Measurements from ENCODE around the gene DNAJC18. TPM values are rescaled to one million over a fixed set of nuclear protein-coding genes. Genes with fewer than 3 reads are reported as not detected.

The DNAJC18 gene
- total and polyA plus RNA-seq, 2 of the 8 experiments (the other 6 are each of a cell fraction or from before 2014, with no cell fraction given), result 7.8 to 29.2 TPM

DNA sequence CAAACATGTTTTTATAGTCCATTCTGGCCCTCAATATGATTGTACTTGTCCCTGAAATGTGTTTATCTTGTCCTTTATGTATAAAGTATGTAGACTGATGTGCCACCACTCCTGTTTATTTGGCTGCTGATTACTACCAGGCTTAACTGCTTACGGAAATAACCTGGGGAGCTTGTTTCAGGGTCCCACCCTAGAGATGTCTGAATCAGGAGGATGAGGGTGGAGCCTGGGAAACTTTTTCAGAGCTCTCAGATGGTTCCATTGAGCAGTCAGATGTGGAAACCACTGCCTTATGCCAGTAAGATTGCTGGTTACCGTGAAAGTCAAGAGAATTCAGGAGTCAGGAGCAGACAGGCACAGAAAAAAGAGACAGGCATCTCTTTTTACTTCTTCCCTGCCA lies 75.4 kb downstream of the DNAJC18 start:
- H3K79me2 ChIP-seq (ENCODE audit: control insufficient read depth in 1 of 2, insufficient read depth in 2 of 2, low read length in 2 of 2), result peaks cover 2 to 33% of the 10 kb centered on the region in 2 experiments; a peak in 3 of 4 replicates
- FAIRE-seq, result no peak
- H2BK120ac ChIP-seq (replicated peaks; ENCODE audit: low read depth, low read length), result no peak overlapping the region
- H3K4me2 ChIP-seq (ENCODE audit: insufficient read depth in 1 of 2, low read depth in 2 of 2, low read length in 2 of 2), result no peak overlapping the region
- no peak overlapping the region for H3K56ac ChIP-seq (replicated peaks; ENCODE audit: insufficient read length, low read depth, low read length)
- no peak overlapping the region for H4K8ac ChIP-seq (ENCODE audit: extremely low read depth, insufficient read depth, low read length)
- no peaks in the 10 kb centered on the region for H3K23me2 ChIP-seq (ENCODE audit: low read depth, low read length)
- no peak overlapping the region for H3K9ac ChIP-seq (replicated peaks in 1 of 4; ENCODE audit: extremely low read depth in 1 of 4, low read depth in 3 of 4, low read length in 3 of 4)
- H2BK5ac ChIP-seq (ENCODE audit: low read depth, low read length), result no peak overlapping the region
- 96% methylated on average over 2 of the region's 2 CpGs; no CpG with 5 or more reads in 1 of the 2 experiments for whole genome bisulfite sequencing, 2 experiments (ENCODE audit: extremely low coverage in 1 of 2, insufficient coverage in 1 of 2, insufficient read length in 1 of 2, insufficient replicate concordance in 2 of 2, low coverage in 1 of 2, low lambda C conversion rate in 2 of 2, missing lambda C conversion rate in 1 of 2)
- no peak overlapping the region for H4K5ac ChIP-seq (ENCODE audit: insufficient read length, low read depth, low read length)
- no peak overlapping the region for H3K27ac ChIP-seq (ENCODE audit: low read depth, low read length)
- POLR2A ChIA-PET (ENCODE audit: partially characterized antibody), result interaction anchor here (1.0 to 1.3 kb wide), 2 partner anchors 31 to 87 kb away, joined by 3 read pairs; no protein-coding TSS in a partner anchor
- no peak for DNase-seq (ENCODE audit: low read depth in 1 of 2, low spot score in 2 of 2)
- H3K4ac ChIP-seq (replicated peaks; ENCODE audit: insufficient read length, low read depth, low read length), result no peak overlapping the region
- no peak overlapping the region for H2AK5ac ChIP-seq (ENCODE audit: low read depth, low read length)
- peaks cover 3 to 4% of the 10 kb centered on the region in 2 experiments for H4K20me1 ChIP-seq (replicated peaks in 1 of 2; ENCODE audit: control insufficient read depth in 1 of 2, insufficient read depth in 2 of 2, low read length in 2 of 2)
- CTCF ChIA-PET (ENCODE audit: partially characterized antibody), result no interaction called here
- H3K18ac ChIP-seq (ENCODE audit: extremely low read depth, low read length), result no peak overlapping the region
- no peak overlapping the region for H4K91ac ChIP-seq (replicated peaks; ENCODE audit: insufficient read length, low read length)
- H3K9me3 ChIP-seq (ENCODE audit: insufficient read depth in 2 of 2, low read depth in 1 of 2, low read length in 1 of 2), result no peaks in the 10 kb centered on the region
- H2BK15ac ChIP-seq (ENCODE audit: low read length), result no peak overlapping the region
- peaks cover 6% of the 10 kb centered on the region; the same call in 1 of the 2 replicates for H3K79me1 ChIP-seq (ENCODE audit: low read depth, low read length)
- TF ChIP-seq KDM4A (IDR thresholded peaks at IDR 0.05; ENCODE audit: low read depth, low read length, severe bottlenecking) (no peak), CREB1 (IDR thresholded peaks at IDR 0.05) (no peak), SUZ12 (IDR thresholded peaks at IDR 0.05; ENCODE audit: low read length) (no peak), GABPA (IDR thresholded peaks at IDR 0.05; ENCODE audit: borderline replicate concordance, insufficient read depth, low read length) (no peak), JUN (IDR thresholded peaks at IDR 0.05; ENCODE audit: low read depth, low read length) (no peak), RAD21 (IDR thresholded peaks at IDR 0.05 in 1 of 2, conservative IDR thresholded peaks at IDR 0.05 in 1 of 2; ENCODE audit: low read depth in 2 of 2, low read length in 2 of 2) (no peak), KDM5A (IDR thresholded peaks at IDR 0.05; ENCODE audit: low read length) (no peak), CHD1 (IDR thresholded peaks at IDR 0.05; ENCODE audit: low read depth, low read length) (no peak), SAP30 (IDR thresholded peaks at IDR 0.05; ENCODE audit: insufficient read depth, insufficient replicate concordance, low read length) (no peak)
- TF ChIP-seq, protein P1, sequence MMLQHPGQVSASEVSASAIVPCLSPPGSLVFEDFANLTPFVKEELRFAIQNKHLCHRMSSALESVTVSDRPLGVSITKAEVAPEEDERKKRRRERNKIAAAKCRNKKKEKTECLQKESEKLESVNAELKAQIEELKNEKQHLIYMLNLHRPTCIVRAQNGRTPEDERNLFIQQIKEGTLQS (IDR thresholded peaks at IDR 0.05; ENCODE audit: insufficient read depth, low read depth, low read length), result no peak
- H3K27me3 ChIP-seq (replicated peaks in 1 of 4; ENCODE audit: control insufficient read depth in 3 of 4, extremely low read depth in 1 of 4, insufficient read depth in 3 of 4, low read length in 3 of 4), result no peaks in the 10 kb centered on the region
- no peaks in the 10 kb centered on the region for H3K4me1 ChIP-seq (replicated peaks in 1 of 4; ENCODE audit: control insufficient read depth in 3 of 4, insufficient read depth in 4 of 4, low read length in 3 of 4)
- H2AFZ ChIP-seq (ENCODE audit: low read length), result no peak overlapping the region
- no peak overlapping the region for H2BK20ac ChIP-seq (ENCODE audit: low read length)
- peaks cover 21 to 48% (median 38%) of the 10 kb centered on the region in 4 experiments for H3K36me3 ChIP-seq (ENCODE audit: control insufficient read depth in 2 of 4, insufficient read depth in 4 of 4, low read length in 3 of 4)
- H3K4me3 ChIP-seq (ENCODE audit: extremely low read depth in 1 of 4, insufficient read depth in 2 of 4, low read depth in 3 of 4, low read length in 4 of 4), result no peak overlapping the region
- no peak overlapping the region for H3K23ac ChIP-seq (ENCODE audit: insufficient read length)
- H3K14ac ChIP-seq (ENCODE audit: insufficient read length), result no peak overlapping the region
- no peak overlapping the region for H2BK12ac ChIP-seq (ENCODE audit: low read depth, low read length)
